Dendritic cell treated with granulocyte-macrophage colony-stimulating factor and Interleukin-4, amounts not matched to agents 40 ng/mL and 50 ng/mL, for 4 days (primary cell): ENCODE results near the gene SIK3.
"Not testable (repeated sequence)": the region's sequence is repeated elsewhere in the genome, so short reads cannot be mapped to it uniquely, and the experiment has no call there.

Experiments used
- H3K27ac Mint-ChIP-seq: one replicate; pipeline ENCODE4 v1.8.0; 2022; ENCODE audit warnings: mild to moderate bottlenecking, mixed read lengths
- H3K27me3 Mint-ChIP-seq: one replicate; pipeline ENCODE4 v1.8.0; 2022; ENCODE audit warnings: mild to moderate bottlenecking, mixed read lengths
- H3K36me3 Mint-ChIP-seq: one replicate; pipeline ENCODE4 v1.8.0; 2022; ENCODE audit warnings: low read depth, mixed read lengths
- H3K4me1 Mint-ChIP-seq: one replicate; pipeline ENCODE4 v1.8.0; 2022; ENCODE audit warnings: low read depth, mixed read lengths
- H3K4me3 Mint-ChIP-seq: one replicate; pipeline ENCODE4 v1.8.0; 2022; ENCODE audit warnings: mild to moderate bottlenecking, moderate library complexity, mixed read lengths
- H3K9me3 Mint-ChIP-seq: one replicate; pipeline ENCODE4 v1.8.0; 2022; ENCODE audit warnings: mixed read lengths
- intact Hi-C: fragments of 100-400 bp; cut with micrococcal nuclease; formaldehyde crosslinking; loops from one replicate; pipeline ENCODE4 v1.15.0; 2022

SIK3 gene

DNA sequence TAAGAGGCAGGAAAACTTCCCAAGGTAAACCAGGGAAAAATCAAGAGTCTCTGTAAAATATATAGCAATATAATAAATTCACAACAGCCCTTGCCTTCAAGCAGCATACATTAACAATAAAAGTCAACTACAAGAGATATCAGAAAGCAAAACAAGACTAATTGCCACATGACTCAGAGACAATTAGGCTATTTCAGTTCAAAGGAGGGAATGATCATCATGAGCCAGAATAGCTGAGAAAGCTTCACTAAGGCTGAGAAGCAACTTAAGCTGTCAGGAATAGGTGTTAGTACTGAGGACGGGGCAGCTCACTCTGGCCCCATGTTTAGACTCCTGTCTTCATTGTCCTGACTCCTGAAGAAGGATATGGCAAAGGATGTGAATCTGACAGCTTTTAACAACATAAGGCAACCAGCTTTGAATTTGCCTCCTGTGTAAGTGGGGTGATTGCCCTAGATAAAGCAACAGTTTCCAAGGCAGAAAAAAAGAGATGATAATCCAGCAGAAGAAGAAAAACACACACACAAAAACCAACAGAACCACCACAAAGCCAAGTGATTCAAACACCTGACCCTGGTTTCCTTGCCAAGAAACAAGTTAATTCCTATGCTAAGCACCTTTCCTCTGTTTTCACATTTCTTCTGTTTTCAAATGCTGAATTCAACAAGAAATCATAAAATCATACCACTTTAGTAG lies 60.8 kb downstream of the SIK3 start:
- Mint-ChIP-seq H3K27me3 (no peaks in the 10 kb centered on the region), H3K9me3 (no peaks in the 10 kb centered on the region), H3K4me1 (peaks cover 26% of the 10 kb centered on the region), H3K4me3 (no peak overlapping the region), H3K27ac (no peak overlapping the region), H3K36me3 (peaks cover 9% of the 10 kb centered on the region)
- intact Hi-C loops, result no loop called here

GRCh38 chr11:117034901-117035300 lies 63.3 kb downstream of the SIK3 start:
- H3K36me3 Mint-ChIP-seq, result peaks cover 9% of the 10 kb centered on the region
- H3K27me3 Mint-ChIP-seq, result no peaks in the 10 kb centered on the region
- H3K9me3 Mint-ChIP-seq, result no peaks in the 10 kb centered on the region
- intact Hi-C loops, result no loop called here
- peaks cover 17% of the 10 kb centered on the region for H3K4me1 Mint-ChIP-seq
- H3K4me3 Mint-ChIP-seq, result no peak overlapping the region
- H3K27ac Mint-ChIP-seq, result no peak overlapping the region

- Mint-ChIP-seq H3K36me3 (no peaks in the 10 kb centered on the region), H3K27ac (no peak overlapping the region), H3K4me1 (peaks cover 55% of the 10 kb centered on the region), H3K4me3 (no peak overlapping the region), H3K27me3 (no peaks in the 10 kb centered on the region), H3K9me3 (no peaks in the 10 kb centered on the region)
- intact Hi-C loops, result no loop called here
Observed at GRCh38 chr11:117026593-117027330, 71.5 kb downstream of the SIK3 start.

GRCh38 chr11:117023707-117024106 lies 74.5 kb downstream of the SIK3 start:
- intact Hi-C loops, result not testable (repeated sequence)

GRCh38 chr11:117023178-117023577 lies 75.0 kb downstream of the SIK3 start:
- Mint-ChIP-seq H3K27ac (no peak overlapping the region), H3K4me3 (no peak overlapping the region), H3K9me3 (no peaks in the 10 kb centered on the region), H3K4me1 (peaks cover 58% of the 10 kb centered on the region), H3K27me3 (no peaks in the 10 kb centered on the region), H3K36me3 (no peaks in the 10 kb centered on the region)
- intact Hi-C loops, result no loop called here

More at GRCh38 chr11:117023707-117024106, 74.5 kb downstream of the SIK3 start:
- H3K4me3 Mint-ChIP-seq, H3K27me3 Mint-ChIP-seq, H3K36me3 Mint-ChIP-seq, H3K9me3 Mint-ChIP-seq, H3K27ac Mint-ChIP-seq: not testable (repeated sequence)
- peaks cover 59% of the 10 kb centered on the region for H3K4me1 Mint-ChIP-seq

DNA sequence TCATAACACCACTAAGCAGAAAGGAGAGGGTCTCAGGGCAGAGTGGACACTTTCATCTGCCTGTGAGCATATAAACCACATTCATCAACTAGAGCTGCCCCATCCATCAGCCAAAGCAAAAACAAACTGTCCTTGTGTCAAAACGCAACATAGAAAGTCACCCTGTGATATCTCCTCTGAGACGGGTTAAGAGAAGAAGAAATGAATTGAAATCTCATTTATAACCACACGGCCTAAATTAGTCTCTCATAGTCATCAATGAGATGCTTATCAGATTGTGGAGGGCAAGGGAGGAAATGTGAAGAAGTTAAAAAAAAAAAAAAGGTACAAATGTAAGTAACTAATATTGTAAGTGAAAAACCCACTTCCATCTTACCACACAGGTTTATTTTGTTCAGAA lies 75.7 kb downstream of the SIK3 start:
- Mint-ChIP-seq H3K4me1 (peaks cover 55% of the 10 kb centered on the region), H3K27ac (no peak overlapping the region), H3K9me3 (no peaks in the 10 kb centered on the region), H3K4me3 (no peak overlapping the region), H3K27me3 (no peaks in the 10 kb centered on the region), H3K36me3 (no peaks in the 10 kb centered on the region)
- intact Hi-C loops, result no loop called here

DNA sequence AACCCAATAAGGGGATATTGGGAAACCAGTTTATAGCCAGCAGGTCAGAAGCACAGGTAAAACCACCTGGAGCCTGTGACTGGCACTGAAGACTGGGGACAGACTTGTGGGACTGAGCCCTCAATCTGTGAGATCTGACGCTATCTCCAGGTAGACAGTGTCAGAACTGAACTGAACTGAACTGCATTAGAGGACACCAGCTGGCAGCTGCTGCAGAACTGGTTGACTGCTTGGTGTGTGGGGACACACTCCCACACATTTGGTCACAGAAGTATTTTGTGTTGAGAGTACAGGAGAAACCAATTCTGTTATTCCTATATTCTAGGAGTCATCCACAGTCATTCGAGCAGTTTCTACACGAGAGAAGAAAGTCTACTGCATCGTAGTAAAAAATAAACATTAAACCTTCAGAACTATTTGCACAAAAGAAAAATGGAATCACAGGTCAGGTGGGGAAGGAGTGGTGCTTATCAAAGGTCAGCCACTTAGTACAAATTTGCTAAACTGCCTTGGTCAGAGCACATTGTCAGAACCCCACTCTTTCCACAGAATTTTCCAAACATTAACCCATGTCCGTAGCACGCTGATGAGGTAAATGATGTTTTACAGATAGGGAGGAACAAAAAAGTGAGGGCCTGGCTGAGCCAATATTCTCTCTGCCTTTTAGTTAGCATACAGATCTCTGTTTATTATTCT lies 77.2 kb downstream of the SIK3 start:
- H3K4me1 Mint-ChIP-seq, result peaks cover 44% of the 10 kb centered on the region
- no peak overlapping the region for H3K27ac Mint-ChIP-seq
- no peaks in the 10 kb centered on the region for H3K27me3 Mint-ChIP-seq
- H3K36me3 Mint-ChIP-seq, result no peaks in the 10 kb centered on the region
- intact Hi-C loops, result no loop called here
- H3K4me3 Mint-ChIP-seq, result no peak overlapping the region
- no peaks in the 10 kb centered on the region for H3K9me3 Mint-ChIP-seq

- H3K4me3 Mint-ChIP-seq, result no peak overlapping the region
- no peaks in the 10 kb centered on the region for H3K27me3 Mint-ChIP-seq
- peaks cover 42% of the 10 kb centered on the region for H3K4me1 Mint-ChIP-seq
- intact Hi-C loops, result no loop called here
- no peaks in the 10 kb centered on the region for H3K36me3 Mint-ChIP-seq
- H3K27ac Mint-ChIP-seq, result no peak overlapping the region
- no peaks in the 10 kb centered on the region for H3K9me3 Mint-ChIP-seq
Observed at GRCh38 chr11:117020287-117020686, 77.9 kb downstream of the SIK3 start.

DNA sequence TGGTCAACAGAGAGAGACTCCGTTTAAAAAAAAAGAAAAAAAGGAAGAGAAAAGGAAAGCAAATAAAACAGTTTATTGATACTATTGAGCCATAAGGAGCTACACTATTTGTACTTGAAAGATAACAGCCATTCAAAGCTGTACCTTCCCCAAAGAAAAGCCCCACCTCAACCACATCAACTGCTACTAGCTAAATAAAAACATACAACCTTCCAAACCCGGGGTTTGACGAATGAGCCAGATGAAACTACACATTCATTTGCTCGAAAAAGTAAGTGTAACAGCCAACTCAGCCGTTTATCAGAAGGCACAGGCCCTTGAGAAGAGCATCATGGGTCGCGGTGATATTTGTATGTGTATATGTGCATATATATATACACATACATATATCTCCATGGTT lies 78.4 kb downstream of the SIK3 start:
- Mint-ChIP-seq H3K9me3 (no peaks in the 10 kb centered on the region), H3K36me3 (no peaks in the 10 kb centered on the region), H3K27me3 (no peaks in the 10 kb centered on the region), H3K4me3 (no peak overlapping the region), H3K4me1 (peaks cover 38% of the 10 kb centered on the region), H3K27ac (peak overlapping the region; percentile 26)
- intact Hi-C loops, result no loop called here

GRCh38 chr11:117017456-117017855 lies 80.8 kb downstream of the SIK3 start:
- no peaks in the 10 kb centered on the region for H3K27me3 Mint-ChIP-seq
- no peak overlapping the region for H3K27ac Mint-ChIP-seq
- H3K4me3 Mint-ChIP-seq, result no peak overlapping the region

GRCh38 chr11:117016747-117017146 lies 81.5 kb downstream of the SIK3 start:
- Mint-ChIP-seq H3K27ac (no peak overlapping the region), H3K4me3 (no peak overlapping the region)
- intact Hi-C loops, result no loop called here

More at GRCh38 chr11:117017456-117017855, 80.8 kb downstream of the SIK3 start:
- peaks cover 20% of the 10 kb centered on the region for H3K4me1 Mint-ChIP-seq
- no peaks in the 10 kb centered on the region for H3K36me3 Mint-ChIP-seq
- no peaks in the 10 kb centered on the region for H3K9me3 Mint-ChIP-seq
- intact Hi-C loops, result no loop called here

DNA sequence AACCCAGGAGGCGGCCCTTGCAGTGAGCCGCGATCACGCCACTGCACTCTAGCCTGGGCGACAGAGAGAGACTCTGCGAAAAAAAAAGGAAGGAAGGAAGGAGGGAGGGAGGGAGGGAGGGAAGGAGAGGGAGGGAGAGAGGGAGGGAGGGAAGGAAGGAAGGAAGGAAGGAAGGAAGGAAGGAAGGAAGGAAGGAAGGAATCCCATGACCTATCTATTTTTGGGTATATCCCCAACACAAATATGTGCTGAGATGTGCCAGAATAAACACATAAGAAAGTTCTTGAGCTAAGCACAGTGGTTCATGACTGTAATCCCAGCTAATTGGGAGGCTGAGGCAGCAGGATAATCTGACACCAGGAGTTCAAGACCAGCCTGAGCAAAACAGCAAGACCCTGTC lies 82.0 kb downstream of the SIK3 start:
- Mint-ChIP-seq H3K36me3 (no peaks in the 10 kb centered on the region), H3K27ac (no peak overlapping the region), H3K27me3 (no peaks in the 10 kb centered on the region), H3K9me3 (no peaks in the 10 kb centered on the region), H3K4me1 (peaks cover 23% of the 10 kb centered on the region), H3K4me3 (no peak overlapping the region)
- intact Hi-C loops, result no loop called here

More at GRCh38 chr11:117016747-117017146, 81.5 kb downstream of the SIK3 start:
- no peaks in the 10 kb centered on the region for H3K9me3 Mint-ChIP-seq
- H3K4me1 Mint-ChIP-seq, result peaks cover 21% of the 10 kb centered on the region
- no peaks in the 10 kb centered on the region for H3K27me3 Mint-ChIP-seq
- H3K36me3 Mint-ChIP-seq, result no peaks in the 10 kb centered on the region

DNA sequence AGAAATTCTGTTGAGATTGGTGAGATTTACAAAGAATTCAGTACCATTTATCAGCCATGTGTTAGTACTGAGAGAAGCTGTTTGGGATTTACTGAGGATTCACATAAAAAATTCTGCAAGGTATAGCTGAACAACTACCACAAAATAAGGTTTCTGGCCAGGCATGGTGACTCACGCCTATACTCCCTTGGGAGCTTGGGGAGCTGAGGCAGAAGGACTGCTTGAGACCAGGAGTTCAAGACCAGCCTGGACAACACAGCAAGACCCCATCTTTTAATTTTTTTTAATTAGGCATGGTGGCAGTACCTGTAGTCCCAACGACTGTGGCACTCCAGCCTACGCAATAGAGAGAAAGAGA lies 86.7 kb downstream of the SIK3 start:
- Mint-ChIP-seq H3K4me1 (peaks cover 30% of the 10 kb centered on the region), H3K36me3 (no peaks in the 10 kb centered on the region), H3K27ac (no peak overlapping the region), H3K27me3 (no peaks in the 10 kb centered on the region), H3K4me3 (no peak overlapping the region), H3K9me3 (no peaks in the 10 kb centered on the region)
- intact Hi-C loops, result no loop called here

GRCh38 chr11:117010808-117011540 lies 87.3 kb downstream of the SIK3 start:
- peaks cover 36% of the 10 kb centered on the region for H3K4me1 Mint-ChIP-seq
- H3K36me3 Mint-ChIP-seq, result no peaks in the 10 kb centered on the region
- intact Hi-C loops, result no loop called here
- H3K4me3 Mint-ChIP-seq, result no peak overlapping the region
- no peaks in the 10 kb centered on the region for H3K27me3 Mint-ChIP-seq
- H3K27ac Mint-ChIP-seq, result no peak overlapping the region
- H3K9me3 Mint-ChIP-seq, result no peaks in the 10 kb centered on the region
